ENCODE results near the gene DDI2. TPM values are rescaled to one million over a fixed set of nuclear protein-coding genes. Genes with fewer than 3 reads are reported as not detected.

DDI2 gene
- total and polyA plus RNA-seq, 2 donors (not counting 3 experiments of a cell fraction or from before 2014, with no cell fraction given), result 5.4 to 35.2 TPM

DNA sequence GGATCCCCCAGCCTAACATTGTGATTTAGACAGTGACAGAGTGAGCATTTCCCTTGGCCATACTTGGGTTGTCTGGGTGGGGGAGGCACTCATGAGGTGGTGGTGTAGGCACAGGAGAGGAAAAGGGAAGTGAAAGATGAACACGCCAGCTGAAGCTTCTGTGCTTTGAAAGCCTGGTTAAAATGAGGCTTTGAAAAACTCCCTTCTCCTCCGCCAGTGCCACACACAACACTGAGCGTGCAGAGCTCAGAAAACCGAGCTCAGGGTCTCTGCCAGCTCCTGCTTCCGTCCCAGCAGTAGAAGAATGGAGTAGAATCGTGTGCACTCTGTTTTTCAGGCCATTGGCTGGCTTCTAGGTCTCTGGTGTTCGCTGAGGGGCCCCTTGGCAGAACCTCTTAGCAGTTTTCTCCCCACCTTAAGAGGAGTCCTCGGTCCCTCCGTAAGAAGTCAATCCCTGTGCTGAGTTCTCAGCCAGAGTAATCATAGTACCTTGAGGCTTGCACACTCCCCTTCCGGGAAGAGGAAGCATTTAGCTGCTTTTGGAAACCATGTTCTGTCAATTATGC is 79.8 kb downstream of the DDI2 start:
- dilution Hi-C loops (cut with MboI; ENCODE audit: extremely low pct_ligation_motif_present, low sequenced_read_pairs), result no loop called here
- H3K9me3 ChIP-seq (replicated peaks; ENCODE audit: control insufficient read depth, insufficient read depth, low read length), result no peaks in the 10 kb centered on the region
- ChIA-PET CTCF (interaction anchor here (1.2 kb wide), 1 partner anchor 9 kb away, joined by 3 read pairs; no protein-coding TSS in a partner anchor), POLR2A (no interaction called here)
- peaks cover 10% of the 10 kb centered on the region for H3K4me1 ChIP-seq (ENCODE audit: control insufficient read depth, extremely low read depth, insufficient read depth, low read length)
- H4K20me1 ChIP-seq (replicated peaks; ENCODE audit: control insufficient read depth, extremely low read depth, insufficient read depth, low read length), result peaks cover 2% of the 10 kb centered on the region
- no peak overlapping the region for H3K9ac ChIP-seq (replicated peaks; ENCODE audit: extremely low read depth, insufficient read depth, low read length)
- no peak overlapping the region for H3K4me3 ChIP-seq (replicated peaks in 1 of 3; ENCODE audit: insufficient read depth in 1 of 3, low read depth in 1 of 3, low read length in 3 of 3)
- no peak overlapping the region for H3K27ac ChIP-seq (ENCODE audit: insufficient read depth, low read depth, low read length)
- no peak for DNase-seq (ENCODE audit: low read depth, low spot score)
- BruUV-seq (replicated peaks), result no TSS peak
- no peak overlapping the region for H2AFZ ChIP-seq (ENCODE audit: low read depth, low read length)
- no peaks in the 10 kb centered on the region for H3K27me3 ChIP-seq (ENCODE audit: control insufficient read depth in 2 of 2, insufficient read depth in 2 of 2, low read length in 2 of 2)
- H3K36me3 ChIP-seq (ENCODE audit: control insufficient read depth in 2 of 2, extremely low read depth in 1 of 2, insufficient read depth in 2 of 2, low read length in 2 of 2), result no peaks in the 10 kb centered on the region
- H3K9me1 ChIP-seq (replicated peaks; ENCODE audit: control insufficient read depth, extremely low read depth, insufficient read depth, low read length), result no peaks in the 10 kb centered on the region
- FAIRE-seq, result peak; percentile 31
- intact Hi-C loops (cut with micrococcal nuclease), result no loop called here
- no peak overlapping the region for H3K4me2 ChIP-seq (ENCODE audit: insufficient read depth, low read length)
- TF ChIP-seq GATA2 (IDR thresholded peaks at IDR 0.05; ENCODE audit: insufficient read depth, insufficient read length, low read depth, low read length) (no peak), POLR2AphosphoS5 (IDR thresholded peaks at IDR 0.05; ENCODE audit: insufficient read depth, low read depth, low read length) (no peak), JUN (IDR thresholded peaks at IDR 0.05; ENCODE audit: borderline replicate concordance, insufficient read depth, insufficient read length, low read depth) (no peak), FOS (IDR thresholded peaks at IDR 0.05; ENCODE audit: borderline replicate concordance, insufficient read depth, low read length) (no peak), POLR2A (IDR thresholded peaks at IDR 0.05; ENCODE audit: low read depth, low read length) (no peak), EZH2 (IDR thresholded peaks at IDR 0.05; ENCODE audit: borderline replicate concordance, low read depth, low read length, severe bottlenecking) (no peak), MYC (IDR thresholded peaks at IDR 0.05; ENCODE audit: low read depth, low read length) (no peak)
- TF ChIP-seq, protein P1, sequence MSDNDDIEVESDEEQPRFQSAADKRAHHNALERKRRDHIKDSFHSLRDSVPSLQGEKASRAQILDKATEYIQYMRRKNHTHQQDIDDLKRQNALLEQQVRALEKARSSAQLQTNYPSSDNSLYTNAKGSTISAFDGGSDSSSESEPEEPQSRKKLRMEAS (IDR thresholded peaks at IDR 0.05; ENCODE audit: insufficient read depth, insufficient read length), result no peak
- TF ChIP-seq, protein P2, sequence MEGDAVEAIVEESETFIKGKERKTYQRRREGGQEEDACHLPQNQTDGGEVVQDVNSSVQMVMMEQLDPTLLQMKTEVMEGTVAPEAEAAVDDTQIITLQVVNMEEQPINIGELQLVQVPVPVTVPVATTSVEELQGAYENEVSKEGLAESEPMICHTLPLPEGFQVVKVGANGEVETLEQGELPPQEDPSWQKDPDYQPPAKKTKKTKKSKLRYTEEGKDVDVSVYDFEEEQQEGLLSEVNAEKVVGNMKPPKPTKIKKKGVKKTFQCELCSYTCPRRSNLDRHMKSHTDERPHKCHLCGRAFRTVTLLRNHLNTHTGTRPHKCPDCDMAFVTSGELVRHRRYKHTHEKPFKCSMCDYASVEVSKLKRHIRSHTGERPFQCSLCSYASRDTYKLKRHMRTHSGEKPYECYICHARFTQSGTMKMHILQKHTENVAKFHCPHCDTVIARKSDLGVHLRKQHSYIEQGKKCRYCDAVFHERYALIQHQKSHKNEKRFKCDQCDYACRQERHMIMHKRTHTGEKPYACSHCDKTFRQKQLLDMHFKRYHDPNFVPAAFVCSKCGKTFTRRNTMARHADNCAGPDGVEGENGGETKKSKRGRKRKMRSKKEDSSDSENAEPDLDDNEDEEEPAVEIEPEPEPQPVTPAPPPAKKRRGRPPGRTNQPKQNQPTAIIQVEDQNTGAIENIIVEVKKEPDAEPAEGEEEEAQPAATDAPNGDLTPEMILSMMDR (IDR thresholded peaks at IDR 0.05; ENCODE audit: extremely low read depth in 1 of 2, insufficient read depth in 1 of 2, low read depth in 1 of 2, low read length in 2 of 2), result no peak
- peaks cover 42% of the 10 kb centered on the region for H3K79me2 ChIP-seq (ENCODE audit: control insufficient read depth, insufficient read depth, low read length)
